ENCODE measurements around the gene DOK1. TPM values are rescaled to one million over a fixed set of nuclear protein-coding genes. Genes with fewer than 3 reads are reported as not detected.

Gene DOK1
- total RNA-seq = 3.7 TPM

- DNase-seq (ENCODE audit: low spot score in 2 of 2) (peak; percentile 85 to 91), FAIRE-seq (no peak)
Measured at GRCh38 chr2:74553892-74554819, at the start of gene DOK1, which contains the start of gene LOXL3. Gene DOK1 (plus strand): TSS chr2:74554720. CDS start chr2:74554755, 35 bp downstream. Gene LOXL3 (minus strand): TSS chr2:74553942. CDS start chr2:74552634, 1,308 bp downstream.

- DNase-seq (ENCODE audit: low spot score in 2 of 2) (no peak), FAIRE-seq (no peak)
Measured at GRCh38 chr2:74505448-74506246, 48.9 kb upstream of the DOK1 start.

GRCh38 chr2:74507145-74507925 is 47.2 kb upstream of the DOK1 start, which contains the start of gene PCGF1:
Gene PCGF1 (minus strand): TSS chr2:74507695. CDS start chr2:74507668, 27 bp downstream.
- peak; percentile 98 to 99 for DNase-seq (ENCODE audit: low spot score in 2 of 2)
- FAIRE-seq = no peak

- FAIRE-seq = no peak
- DNase-seq (ENCODE audit: low spot score in 2 of 2) = no peak
Measured at GRCh38 chr2:74507926-74508520, 46.5 kb upstream of the DOK1 start.

GRCh38 chr2:74510272-74510671 is 44.2 kb upstream of the DOK1 start:
- no peak for FAIRE-seq
- no peak for DNase-seq (ENCODE audit: low spot score in 2 of 2)

GRCh38 chr2:74511104-74511989 is 43.2 kb upstream of the DOK1 start:
- FAIRE-seq = no peak
- DNase-seq (ENCODE audit: low spot score in 2 of 2) = no peak

GRCh38 chr2:74512744-74513604 is 41.5 kb upstream of the DOK1 start:
- FAIRE-seq (no peak), DNase-seq (ENCODE audit: low spot score in 2 of 2) (no peak)

- DNase-seq (ENCODE audit: low spot score in 2 of 2) (peak in 1 of 2 donors; percentile 44), FAIRE-seq (no peak)
Measured at GRCh38 chr2:74513605-74514367, 40.7 kb upstream of the DOK1 start.

- DNase-seq (ENCODE audit: low spot score in 2 of 2) (peak in 1 of 2 donors; percentile 49), FAIRE-seq (no peak)
Measured at GRCh38 chr2:74514368-74515270, 39.9 kb upstream of the DOK1 start, which contains the start of gene TLX2. Gene TLX2 (plus strand): TSS chr2:74514450. CDS start chr2:74514807, 357 bp downstream.

- DNase-seq (ENCODE audit: low spot score in 2 of 2) = no peak
- FAIRE-seq = no peak
Measured at GRCh38 chr2:74515271-74515980, 39.1 kb upstream of the DOK1 start.

- no peak for FAIRE-seq
- DNase-seq (ENCODE audit: low spot score in 2 of 2) = peak; percentile 74 to 81
Measured at GRCh38 chr2:74515981-74516633, 38.4 kb upstream of the DOK1 start.

- FAIRE-seq (no peak), DNase-seq (ENCODE audit: low spot score in 2 of 2) (no peak)
Measured at GRCh38 chr2:74516650-74517049, 37.9 kb upstream of the DOK1 start.

GRCh38 chr2:74522516-74522915 is 32.0 kb upstream of the DOK1 start:
- no peak for FAIRE-seq
- DNase-seq (ENCODE audit: low spot score in 2 of 2) = no peak

GRCh38 chr2:74524005-74524404 is 30.5 kb upstream of the DOK1 start:
- FAIRE-seq = no peak
- DNase-seq (ENCODE audit: low spot score in 2 of 2) = no peak
